Prostate gland (tissue), 2 donors: Measurements from ENCODE around the gene CENPP.

ENCODE experiments used
- POLR2A ChIP-seq: fragments of 450-650 bp; IDR thresholded peaks from one replicate; pipeline ENCODE4 v1.6.1; 2016; ENCODE audit warnings: antibody characterized with exemption, mild to moderate bottlenecking
- POLR2AphosphoS5 ChIP-seq: sonication (generic); formaldehyde crosslinking; IDR thresholded peaks from one replicate; pipeline ENCODE4 v1.6.1; 2017; ENCODE audit warnings: antibody characterized with exemption
- TF ChIP-seq, protein P1 (sequence below), 4 experiments: fragments of 200-600 bp in 2 of 4; fragments of 450-650 bp in 2 of 4; sonication (generic) in 2 of 4; IDR thresholded peaks; 1 replicate in 3 of 4; 2 replicates in 1 of 4; pipeline ENCODE4 v1.5.1; 2016 to 2019; ENCODE audit warnings: antibody characterized with exemption in 4 of 4, mild to moderate bottlenecking in 2 of 4, moderate library complexity in 2 of 4

- TF ChIP-seq, protein P1, sequence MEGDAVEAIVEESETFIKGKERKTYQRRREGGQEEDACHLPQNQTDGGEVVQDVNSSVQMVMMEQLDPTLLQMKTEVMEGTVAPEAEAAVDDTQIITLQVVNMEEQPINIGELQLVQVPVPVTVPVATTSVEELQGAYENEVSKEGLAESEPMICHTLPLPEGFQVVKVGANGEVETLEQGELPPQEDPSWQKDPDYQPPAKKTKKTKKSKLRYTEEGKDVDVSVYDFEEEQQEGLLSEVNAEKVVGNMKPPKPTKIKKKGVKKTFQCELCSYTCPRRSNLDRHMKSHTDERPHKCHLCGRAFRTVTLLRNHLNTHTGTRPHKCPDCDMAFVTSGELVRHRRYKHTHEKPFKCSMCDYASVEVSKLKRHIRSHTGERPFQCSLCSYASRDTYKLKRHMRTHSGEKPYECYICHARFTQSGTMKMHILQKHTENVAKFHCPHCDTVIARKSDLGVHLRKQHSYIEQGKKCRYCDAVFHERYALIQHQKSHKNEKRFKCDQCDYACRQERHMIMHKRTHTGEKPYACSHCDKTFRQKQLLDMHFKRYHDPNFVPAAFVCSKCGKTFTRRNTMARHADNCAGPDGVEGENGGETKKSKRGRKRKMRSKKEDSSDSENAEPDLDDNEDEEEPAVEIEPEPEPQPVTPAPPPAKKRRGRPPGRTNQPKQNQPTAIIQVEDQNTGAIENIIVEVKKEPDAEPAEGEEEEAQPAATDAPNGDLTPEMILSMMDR (IDR thresholded peaks at IDR 0.05), result no peak
- TF ChIP-seq POLR2A, result no peak
- no peak for TF ChIP-seq POLR2AphosphoS5
Observed at GRCh38 chr9:92599938-92600461, 274.2 kb downstream of the CENPP start.
